Measurements from ENCODE around the gene TP53I11.

The TP53I11 gene

GRCh38 chr11:44885065-44885810, 65.4 kb downstream of the TP53I11 start:
- DNase-seq (ENCODE audit: low read depth), result no peak

GRCh38 chr11:44884056-44884455, 66.6 kb downstream of the TP53I11 start:
- DNase-seq (ENCODE audit: low read depth), result no peak

GRCh38 chr11:44883277-44883676, 67.4 kb downstream of the TP53I11 start:
- DNase-seq (ENCODE audit: low read depth), result no peak
